Glutamatergic neuron (in vitro differentiated cells): ENCODE results near the gene S100A9. TPM values are rescaled to one million over a fixed set of nuclear protein-coding genes. Genes with fewer than 3 reads are reported as not detected.
"Not testable (repeated sequence)": the region's sequence is repeated elsewhere in the genome, so short reads cannot be mapped to it uniquely, and the experiment has no call there.

Source experiments
- DNase-seq: peaks from one replicate; pipeline ENCODE4 v3.0.0; 2022
- H3K27ac Mint-ChIP-seq: one replicate; pipeline ENCODE4 v1.8.0; 2020; ENCODE audit warnings: mild to moderate bottlenecking, mixed read lengths, inconsistent platforms; ENCODE audit not compliant: unreplicated experiment
- H3K27me3 Mint-ChIP-seq: one replicate; pipeline ENCODE4 v1.8.0; 2020; ENCODE audit warnings: mild to moderate bottlenecking, moderate library complexity, mixed read lengths, inconsistent platforms; ENCODE audit not compliant: unreplicated experiment
- H3K36me3 Mint-ChIP-seq: one replicate; pipeline ENCODE4 v1.8.0; 2020; ENCODE audit warnings: mild to moderate bottlenecking, mixed read lengths, inconsistent platforms; ENCODE audit not compliant: unreplicated experiment
- H3K4me1 Mint-ChIP-seq: one replicate; pipeline ENCODE4 v1.8.0; 2020; ENCODE audit warnings: mild to moderate bottlenecking, low read depth, mixed read lengths, inconsistent platforms; ENCODE audit not compliant: unreplicated experiment
- H3K4me3 Mint-ChIP-seq: one replicate; pipeline ENCODE4 v1.8.0; 2020; ENCODE audit warnings: mild to moderate bottlenecking, mixed read lengths, inconsistent platforms; ENCODE audit not compliant: unreplicated experiment
- H3K9me3 Mint-ChIP-seq: one replicate; pipeline ENCODE4 v1.8.0; 2020; ENCODE audit warnings: mild to moderate bottlenecking, moderate library complexity, mixed read lengths, inconsistent platforms; ENCODE audit not compliant: unreplicated experiment
- total RNA-seq: library from RNA; stranded (reverse); fragmentation: NEBNext Ultra II Directional; extraction: Animal tissue kit (Norgen Biotek cat#: 25700); gene quantifications from one replicate; pipeline ENCODE4 v1.2.1, GENCODE V29; 2021; ENCODE audit not compliant: unreplicated experiment
- TF ChIP-seq, protein P1 (sequence below): fragments of 200-600 bp; sonication (generic); IDR thresholded peaks from one replicate; pipeline ENCODE4 v1.5.0; 2021; ENCODE audit not compliant: partially characterized antibody, unreplicated experiment

Gene S100A9
- total RNA-seq, 1 donor from 2014 or later = not detected

DNA sequence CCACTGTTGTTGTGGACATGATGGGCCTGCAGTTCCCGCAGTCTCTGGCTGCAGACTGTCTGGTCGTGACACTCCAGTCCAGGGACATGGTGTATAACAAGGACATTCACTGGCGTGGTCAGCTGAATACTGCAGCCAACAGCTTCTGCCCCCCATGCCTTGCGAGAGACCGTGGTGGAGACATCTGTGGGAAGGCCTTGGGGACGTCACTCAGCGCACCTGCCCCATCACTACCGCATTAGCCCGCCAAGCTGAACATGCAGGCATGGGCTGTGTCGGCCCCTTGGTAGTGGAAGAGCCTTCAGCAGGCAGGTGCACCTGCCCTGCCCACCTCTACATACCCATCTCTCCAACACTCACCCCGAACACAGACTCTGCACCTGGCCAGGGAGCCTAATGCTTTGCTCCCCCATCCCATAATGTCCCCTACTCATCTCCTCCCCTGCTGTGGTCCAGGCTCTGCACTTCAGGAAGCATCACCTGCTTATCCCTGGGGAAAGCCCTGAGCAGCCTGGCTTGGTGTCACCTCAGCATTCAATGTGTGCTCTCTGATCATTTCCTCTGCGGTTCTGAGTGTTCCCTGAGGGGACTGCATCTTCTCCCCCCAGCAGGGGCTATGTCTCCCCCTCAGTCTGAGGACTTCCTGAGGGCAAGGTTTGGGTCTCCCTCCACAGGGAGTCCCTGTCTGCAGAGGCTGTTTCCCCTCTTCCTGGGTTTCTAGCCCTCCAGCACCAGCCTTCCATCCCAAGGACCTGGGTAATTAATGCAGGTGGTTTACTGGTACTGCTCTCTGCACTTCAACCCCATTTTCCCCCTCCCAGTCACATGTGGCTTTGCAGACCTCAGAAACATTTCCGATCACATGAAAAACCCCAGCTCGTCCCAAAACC, 12.2 kb upstream of the S100A9 start:
- Mint-ChIP-seq H3K9me3 (no peaks in the 10 kb centered on the region), H3K27me3 (peaks cover 13% of the 10 kb centered on the region), H3K27ac (no peak overlapping the region), H3K4me3 (no peak overlapping the region), H3K4me1 (no peaks in the 10 kb centered on the region), H3K36me3 (peaks cover 7% of the 10 kb centered on the region)
- DNase-seq = no peak
- TF ChIP-seq, protein P1, sequence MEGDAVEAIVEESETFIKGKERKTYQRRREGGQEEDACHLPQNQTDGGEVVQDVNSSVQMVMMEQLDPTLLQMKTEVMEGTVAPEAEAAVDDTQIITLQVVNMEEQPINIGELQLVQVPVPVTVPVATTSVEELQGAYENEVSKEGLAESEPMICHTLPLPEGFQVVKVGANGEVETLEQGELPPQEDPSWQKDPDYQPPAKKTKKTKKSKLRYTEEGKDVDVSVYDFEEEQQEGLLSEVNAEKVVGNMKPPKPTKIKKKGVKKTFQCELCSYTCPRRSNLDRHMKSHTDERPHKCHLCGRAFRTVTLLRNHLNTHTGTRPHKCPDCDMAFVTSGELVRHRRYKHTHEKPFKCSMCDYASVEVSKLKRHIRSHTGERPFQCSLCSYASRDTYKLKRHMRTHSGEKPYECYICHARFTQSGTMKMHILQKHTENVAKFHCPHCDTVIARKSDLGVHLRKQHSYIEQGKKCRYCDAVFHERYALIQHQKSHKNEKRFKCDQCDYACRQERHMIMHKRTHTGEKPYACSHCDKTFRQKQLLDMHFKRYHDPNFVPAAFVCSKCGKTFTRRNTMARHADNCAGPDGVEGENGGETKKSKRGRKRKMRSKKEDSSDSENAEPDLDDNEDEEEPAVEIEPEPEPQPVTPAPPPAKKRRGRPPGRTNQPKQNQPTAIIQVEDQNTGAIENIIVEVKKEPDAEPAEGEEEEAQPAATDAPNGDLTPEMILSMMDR = no peak

DNA sequence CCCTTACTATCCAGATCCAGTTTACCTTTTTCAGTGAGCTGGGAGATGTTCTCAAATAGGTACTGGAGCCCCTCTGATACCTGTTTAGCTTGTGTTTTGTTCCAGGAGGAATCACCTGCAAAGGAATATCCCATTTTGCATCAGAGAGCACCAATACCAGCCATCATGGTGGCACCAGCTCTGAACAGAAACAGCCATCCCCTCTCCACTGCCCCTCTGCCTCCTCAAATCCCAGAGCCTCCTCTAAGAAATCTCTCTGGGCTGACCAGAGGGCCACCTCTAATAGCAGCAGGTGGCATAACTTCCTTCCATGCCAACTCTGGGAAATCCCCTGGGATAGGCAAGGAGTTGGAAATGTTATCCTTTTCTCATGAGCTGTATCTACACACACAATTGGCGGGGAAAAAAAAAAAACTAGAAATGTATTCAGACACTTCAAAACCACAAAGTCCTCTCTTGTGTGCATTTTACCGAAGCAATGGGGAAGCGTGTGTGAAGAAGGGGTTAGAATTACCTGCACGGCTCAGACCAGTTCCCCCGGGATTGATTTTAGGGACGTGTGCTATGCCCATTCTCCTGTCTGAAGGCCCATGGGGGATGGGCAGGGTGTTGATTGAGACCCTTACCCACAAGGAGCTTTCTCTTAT, 11.5 kb upstream of the S100A9 start:
- H3K4me3 Mint-ChIP-seq = no peak overlapping the region
- no peaks in the 10 kb centered on the region for H3K9me3 Mint-ChIP-seq
- DNase-seq = no peak
- TF ChIP-seq, protein P1 = no peak
- peaks cover 7% of the 10 kb centered on the region for H3K36me3 Mint-ChIP-seq
- no peaks in the 10 kb centered on the region for H3K4me1 Mint-ChIP-seq
- peaks cover 13% of the 10 kb centered on the region for H3K27me3 Mint-ChIP-seq
- H3K27ac Mint-ChIP-seq = no peak overlapping the region

DNA sequence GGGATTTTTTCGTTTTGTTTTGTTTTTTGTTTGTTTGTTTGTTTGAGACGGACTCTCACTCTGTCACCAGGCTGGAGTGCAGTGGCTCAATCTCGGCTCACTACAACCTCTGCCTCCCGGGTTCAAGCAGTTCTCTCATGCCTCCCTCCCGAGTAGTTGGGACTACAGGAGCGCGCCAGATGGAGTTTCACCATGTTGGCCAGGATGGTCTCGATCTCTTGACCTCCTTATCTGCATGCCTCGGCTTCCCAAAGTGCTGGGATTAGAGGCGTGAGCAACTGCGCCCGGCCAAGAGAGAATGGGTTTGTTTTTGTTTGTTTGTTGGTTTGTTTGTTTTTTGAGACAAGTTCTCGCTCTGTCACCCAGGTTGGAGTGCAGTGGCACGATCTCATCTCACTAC, 10.6 kb upstream of the S100A9 start:
- not testable (repeated sequence) for H3K9me3 Mint-ChIP-seq, H3K4me1 Mint-ChIP-seq, H3K27ac Mint-ChIP-seq, H3K4me3 Mint-ChIP-seq, H3K36me3 Mint-ChIP-seq, DNase-seq
- peaks cover 13% of the 10 kb centered on the region for H3K27me3 Mint-ChIP-seq

DNA sequence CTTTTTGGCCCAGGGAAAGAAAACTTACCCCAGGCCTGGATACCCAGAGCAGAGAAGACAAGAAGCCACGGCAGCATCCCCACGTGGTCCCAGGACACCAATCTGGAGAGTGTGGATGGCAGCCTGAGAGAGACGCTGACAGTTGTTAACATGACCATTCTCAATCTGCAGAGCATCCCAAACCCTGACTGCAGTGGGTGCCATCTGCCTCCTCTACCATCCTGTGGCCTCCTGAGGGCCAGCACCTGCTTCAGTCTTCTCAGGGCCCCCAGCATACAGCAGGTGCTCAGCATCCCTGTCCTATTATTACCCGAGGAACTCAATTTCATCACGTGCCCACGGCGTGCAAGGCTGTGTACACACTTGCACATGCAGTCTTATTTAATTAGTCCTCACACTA, 9.8 kb upstream of the S100A9 start:
- Mint-ChIP-seq H3K36me3 (no peaks in the 10 kb centered on the region), H3K27me3 (peaks cover 7% of the 10 kb centered on the region), H3K27ac (peak overlapping the region; percentile 2), H3K9me3 (no peaks in the 10 kb centered on the region), H3K4me1 (no peaks in the 10 kb centered on the region), H3K4me3 (no peak overlapping the region)
- no peak for DNase-seq
- TF ChIP-seq, protein P1 = no peak

DNA sequence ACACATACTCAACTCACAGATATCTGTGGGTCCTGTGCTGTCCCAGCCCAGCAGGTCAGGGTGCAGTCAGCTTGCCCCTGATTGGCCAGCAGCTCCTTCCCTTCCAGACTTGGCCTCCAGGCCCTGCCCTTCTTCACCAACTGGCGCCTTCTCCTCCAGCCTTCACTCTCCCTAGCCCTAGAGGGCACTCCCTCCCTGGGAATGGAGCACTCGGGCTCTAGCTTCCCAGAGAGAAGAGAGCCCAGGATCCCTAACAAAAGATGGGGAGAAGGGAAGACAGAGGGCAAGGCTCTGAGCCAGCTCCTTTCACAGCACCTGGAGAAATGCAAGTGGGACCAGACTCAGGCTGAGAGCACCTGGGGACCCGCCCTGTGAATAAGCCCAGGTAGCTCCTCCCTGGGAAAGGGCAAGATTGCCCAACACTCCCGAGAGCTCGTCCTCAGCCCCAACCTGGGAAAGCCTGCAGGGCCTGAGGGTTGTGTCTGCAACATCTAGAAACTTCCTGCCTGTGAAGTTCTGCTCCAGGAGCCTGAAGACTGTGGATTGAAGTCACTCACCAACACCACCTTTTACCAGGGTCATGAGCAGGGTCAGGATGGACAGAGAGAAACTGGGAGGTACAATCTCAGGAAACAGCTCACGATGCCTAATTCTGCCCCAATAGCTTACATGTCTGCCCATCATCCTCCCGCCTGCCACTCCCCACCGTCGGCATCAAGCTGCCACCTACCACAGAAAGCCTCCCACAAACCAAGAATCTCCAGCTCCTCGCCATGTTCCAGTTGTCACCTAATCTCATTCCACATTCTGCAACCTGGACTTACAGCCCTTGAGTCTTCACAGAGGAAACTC, 8.9 kb upstream of the S100A9 start, which contains the start of gene PGLYRP4:
PGLYRP4 (minus strand) TSS at position 331 of the 852 bp plus-strand sequence. CDS start 909 bp downstream, outside the sequence.
- Mint-ChIP-seq H3K27me3 (peaks cover 7% of the 10 kb centered on the region), H3K27ac (peak within 1 kb of the TSS; percentile 2), H3K9me3 (no peaks in the 10 kb centered on the region), H3K36me3 (no peaks in the 10 kb centered on the region), H3K4me1 (no peaks in the 10 kb centered on the region), H3K4me3 (no peak within 1 kb of the TSS)
- no peak for DNase-seq
- TF ChIP-seq, protein P1 = no peak
